Stimulated activated naive CD8-positive, alpha-beta T cell treated with anti-CD3 and anti-CD28 coated beads, Interleukin-15, amount 100 ng/mL, for 72 hours (primary cell): ENCODE data around the gene CXorf65.

Experiments used
- ATAC-seq: fragments of 150-1000 bp; cut with Tn5 transposase; 2 replicates; pipeline ENCODE4 v1.10.0; 2021; ENCODE audit warnings: mild to moderate bottlenecking, moderate library complexity
- DNase-seq, 2 donors: peaks; one replicate each; pipeline ENCODE4 v3.0.0; 2021 to 2022
- H3K27ac Mint-ChIP-seq, 2 donors: one replicate each; pipeline ENCODE4 v1.8.0; 2022; ENCODE audit warnings: mild to moderate bottlenecking in 2 of 2, mixed read lengths in 2 of 2, moderate library complexity in 2 of 2
- H3K27me3 Mint-ChIP-seq: one replicate; pipeline ENCODE4 v1.8.0; 2022; ENCODE audit warnings: mixed read lengths
- H3K4me1 Mint-ChIP-seq: one replicate; pipeline ENCODE4 v1.8.0; 2022; ENCODE audit warnings: mild to moderate bottlenecking, mixed read lengths
- H3K4me3 Mint-ChIP-seq, 2 donors: one replicate each; pipeline ENCODE4 v1.8.0; 2022; ENCODE audit warnings: mild to moderate bottlenecking in 2 of 2, mixed read lengths in 2 of 2, moderate library complexity in 1 of 2
- H3K9me3 Mint-ChIP-seq, 2 donors: one replicate each; pipeline ENCODE4 v1.8.0; 2022; ENCODE audit warnings: mixed read lengths in 2 of 2

Gene CXorf65

DNA sequence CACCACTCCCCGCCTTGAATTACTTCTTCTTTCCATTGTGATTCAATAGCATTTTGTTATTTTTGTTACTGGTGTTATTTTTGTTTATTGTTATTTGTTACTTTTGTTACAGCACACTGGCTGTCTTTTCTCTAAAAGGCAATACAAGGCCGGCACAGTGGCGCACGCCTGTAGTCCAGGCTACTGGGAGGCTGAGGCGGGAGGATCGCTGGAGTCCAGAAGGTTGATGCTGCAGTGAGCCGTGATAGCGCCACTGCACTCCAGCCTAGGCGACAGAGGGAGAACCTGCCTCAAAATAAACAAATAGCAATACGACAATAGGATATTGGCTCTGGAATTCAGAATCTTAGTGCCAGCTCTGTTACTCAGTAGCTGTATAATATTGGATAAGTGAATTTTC, 10.8 kb upstream of the CXorf65 start:
- no peak overlapping the region for H3K27ac Mint-ChIP-seq
- no peaks in the 10 kb centered on the region for H3K9me3 Mint-ChIP-seq
- H3K4me3 Mint-ChIP-seq, result peak overlapping the region; percentile 24 to 85
- peaks cover 39% of the 10 kb centered on the region for H3K4me1 Mint-ChIP-seq
- no peak for ATAC-seq
- DNase-seq, result no peak
- no peaks in the 10 kb centered on the region for H3K27me3 Mint-ChIP-seq

DNA sequence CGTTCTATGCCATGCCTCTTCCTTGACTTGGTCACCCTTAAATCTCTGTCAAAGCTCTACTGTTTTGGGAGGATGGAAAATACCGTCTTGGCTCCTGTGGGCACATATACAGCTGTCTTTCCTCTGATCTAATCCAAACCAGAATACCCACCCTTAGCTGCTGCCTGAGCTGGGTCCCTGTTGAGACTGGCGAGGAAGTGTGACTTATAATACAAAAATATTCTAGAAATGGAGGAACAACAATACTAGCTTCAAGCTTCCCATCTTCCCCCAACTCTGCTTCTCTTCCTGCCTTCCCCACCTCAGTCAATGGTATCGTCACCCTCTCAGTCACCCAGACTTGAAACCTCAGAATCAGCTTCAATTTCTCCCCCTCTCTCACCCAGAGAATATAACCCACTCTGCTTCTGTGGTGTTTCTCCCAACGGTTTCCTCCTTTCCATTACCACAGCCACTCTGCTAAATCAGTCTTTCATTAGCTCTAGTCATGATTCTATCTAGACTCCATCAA, 5.4 kb upstream of the CXorf65 start:
- H3K4me1 Mint-ChIP-seq, result peaks cover 37% of the 10 kb centered on the region
- peak overlapping the region; percentile 98 for H3K27ac Mint-ChIP-seq
- peak; percentile 52 for ATAC-seq
- peak overlapping the region; percentile 95 to 98 for H3K4me3 Mint-ChIP-seq
- H3K9me3 Mint-ChIP-seq, result no peaks in the 10 kb centered on the region
- peak in 1 of 2 donors; percentile 17 for DNase-seq
- no peaks in the 10 kb centered on the region for H3K27me3 Mint-ChIP-seq

DNA sequence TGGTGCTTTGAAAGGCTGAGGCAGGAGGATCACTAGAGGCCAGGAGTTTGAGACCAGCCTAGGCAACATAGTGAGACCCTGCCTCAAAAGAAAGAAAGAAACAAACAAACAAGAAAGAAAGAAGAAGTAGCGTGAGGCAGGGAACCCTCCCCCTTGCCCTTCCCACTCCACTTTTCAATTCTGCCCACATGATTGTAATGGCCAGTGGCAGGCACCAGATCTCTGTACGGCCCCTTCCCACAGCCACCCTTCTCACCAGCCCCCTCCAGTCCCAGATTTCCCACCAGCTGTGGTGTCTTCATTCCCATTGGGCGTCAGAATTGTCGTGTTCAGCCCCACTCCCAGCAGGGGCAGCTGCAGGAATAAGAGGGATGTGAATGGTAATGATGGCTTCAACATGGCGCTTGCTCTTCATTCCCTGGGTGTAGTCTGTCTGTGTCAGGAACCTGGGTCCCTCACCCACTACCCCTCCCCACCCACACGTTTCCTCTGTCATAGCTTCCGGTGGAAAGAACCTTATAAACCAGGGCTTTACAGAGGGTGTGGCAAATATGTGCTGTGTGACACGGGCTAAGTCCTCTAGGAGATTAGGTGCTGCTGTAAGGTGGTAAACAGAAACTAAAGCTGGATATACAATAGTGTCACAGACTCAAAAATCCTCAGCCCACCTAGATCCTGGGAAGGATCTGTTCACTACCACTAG, 4.8 kb upstream of the CXorf65 start, which contains the start of gene IL2RG:
TSS of gene IL2RG (minus strand) at position 437 of the 703 bp plus-strand sequence. CDS start at position 399, 38 bp downstream.
- peaks cover 44% of the 10 kb centered on the region for H3K4me1 Mint-ChIP-seq
- peak within 1 kb of the TSS; percentile 95 to 98 for H3K4me3 Mint-ChIP-seq
- ATAC-seq, result peak; percentile 95
- H3K27me3 Mint-ChIP-seq, result no peaks in the 10 kb centered on the region
- peak; percentile 56 to 76 for DNase-seq
- no peaks in the 10 kb centered on the region for H3K9me3 Mint-ChIP-seq
- H3K27ac Mint-ChIP-seq, result peak within 1 kb of the TSS; percentile 98

DNA sequence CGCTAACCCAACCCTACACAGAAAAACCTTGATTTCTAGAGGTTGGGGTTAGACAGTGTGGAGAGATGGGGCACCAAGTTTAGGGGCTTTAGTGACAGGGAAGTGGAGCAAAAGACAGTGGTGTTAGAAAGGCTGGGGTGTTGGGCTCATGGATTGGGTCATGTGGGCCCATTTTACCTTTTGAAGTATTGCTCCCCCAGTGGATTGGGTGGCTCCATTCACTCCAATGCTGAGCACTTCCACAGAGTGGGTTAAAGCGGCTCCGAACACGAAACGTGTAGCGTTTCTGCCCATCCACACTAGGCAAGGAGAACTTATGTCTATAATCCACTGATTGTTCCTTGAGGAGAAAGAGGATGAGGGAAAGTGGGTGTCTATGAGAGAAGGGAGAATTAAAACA, 2.5 kb upstream of the CXorf65 start:
- DNase-seq (no peak), ATAC-seq (no peak)
- no peaks in the 10 kb centered on the region for H3K9me3 Mint-ChIP-seq
- peak overlapping the region; percentile 65 to 90 for H3K27ac Mint-ChIP-seq
- H3K4me3 Mint-ChIP-seq, result peak overlapping the region; percentile 95 to 98
- H3K27me3 Mint-ChIP-seq, result no peaks in the 10 kb centered on the region
- peaks cover 63% of the 10 kb centered on the region for H3K4me1 Mint-ChIP-seq

DNA sequence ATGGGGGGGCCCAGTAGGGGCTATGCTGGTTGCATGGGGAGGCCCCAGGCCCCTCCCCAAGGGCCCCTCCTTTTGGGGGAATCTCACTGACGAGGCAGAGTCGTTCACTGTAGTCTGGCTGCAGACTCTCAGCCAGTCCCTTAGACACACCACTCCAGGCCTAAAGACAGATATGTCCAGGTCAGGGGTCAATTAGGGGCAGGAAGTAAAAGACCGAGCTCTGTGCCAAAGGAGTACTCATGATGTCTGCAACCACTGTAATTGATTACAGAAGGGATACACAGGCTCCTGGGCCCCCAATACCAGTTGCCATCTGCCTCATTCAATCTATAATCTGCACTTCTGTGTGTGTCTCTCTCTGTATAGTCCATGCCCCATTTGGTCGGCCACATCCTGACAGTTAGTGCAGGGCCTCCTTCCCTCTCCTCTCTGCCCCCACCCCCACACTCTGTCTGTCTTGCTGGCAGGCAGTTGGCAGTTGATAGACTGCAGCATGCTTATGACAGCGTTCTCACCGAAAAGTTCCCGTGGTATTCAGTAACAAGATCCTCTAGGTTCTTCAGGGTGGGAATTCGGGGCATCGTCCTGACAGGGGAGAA, 1.3 kb upstream of the CXorf65 start:
- H3K27ac Mint-ChIP-seq, result peak overlapping the region; percentile 57 to 74

DNA sequence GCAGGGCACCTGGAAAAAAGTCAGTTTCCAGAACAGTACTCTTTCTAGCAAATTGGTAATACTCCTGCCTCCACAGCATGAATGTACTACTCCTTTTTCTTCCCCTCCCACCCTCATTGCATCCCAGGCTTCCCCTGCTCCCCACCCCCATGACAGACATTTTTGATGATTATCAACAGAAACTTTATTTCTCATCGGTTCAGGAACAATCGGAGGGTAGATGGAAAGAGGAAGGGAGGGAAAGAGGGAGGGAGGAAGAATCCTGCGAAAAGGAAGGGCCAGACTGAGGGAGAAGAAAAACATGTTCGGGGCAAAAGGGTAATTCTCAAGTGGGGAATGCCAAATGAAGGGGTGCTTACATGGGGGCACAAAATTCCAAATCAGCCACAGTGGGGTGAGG, 705 bp upstream of the CXorf65 start:
- Mint-ChIP-seq H3K27ac (no peak overlapping the region), H3K9me3 (no peaks in the 10 kb centered on the region)

More for the DNA sequence above, 1.3 kb upstream of the CXorf65 start:
- no peaks in the 10 kb centered on the region for H3K27me3 Mint-ChIP-seq
- no peaks in the 10 kb centered on the region for H3K9me3 Mint-ChIP-seq
- ATAC-seq (no peak), DNase-seq (no peak)
- peaks cover 67% of the 10 kb centered on the region for H3K4me1 Mint-ChIP-seq
- H3K4me3 Mint-ChIP-seq, result peak overlapping the region; percentile 95 to 98

DNA sequence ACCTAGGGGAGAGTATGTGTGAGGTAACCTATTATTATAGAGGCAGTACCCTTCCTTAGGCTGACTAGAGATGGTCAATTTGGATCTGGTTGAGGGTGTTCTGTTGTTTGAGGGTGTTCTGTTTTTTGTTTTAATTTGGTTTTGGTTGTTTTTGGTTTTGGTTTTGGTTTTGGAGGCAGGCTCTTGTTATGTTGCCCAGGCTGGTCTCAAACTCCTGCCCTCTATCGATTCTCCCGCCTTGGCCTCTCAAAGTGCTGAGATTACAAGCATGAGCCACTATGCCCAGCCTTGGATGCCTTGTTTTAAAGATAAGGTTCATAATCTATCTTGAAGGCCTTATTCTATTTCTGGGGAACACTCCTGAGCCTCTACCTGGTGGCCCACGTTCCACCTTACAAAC, 912 bp downstream of the CXorf65 start:
- no peaks in the 10 kb centered on the region for H3K27me3 Mint-ChIP-seq
- peak overlapping the region in 1 of 2 donors; percentile 52 for H3K27ac Mint-ChIP-seq
- DNase-seq (no peak), ATAC-seq (no peak)
- peak overlapping the region; percentile 95 to 98 for H3K4me3 Mint-ChIP-seq
- peaks cover 78% of the 10 kb centered on the region for H3K4me1 Mint-ChIP-seq
- H3K9me3 Mint-ChIP-seq, result no peaks in the 10 kb centered on the region

More for the DNA sequence above, 705 bp upstream of the CXorf65 start:
- Mint-ChIP-seq H3K27me3 (no peaks in the 10 kb centered on the region), H3K4me3 (peak overlapping the region; percentile 95 to 98), H3K4me1 (peaks cover 67% of the 10 kb centered on the region)
- no peak for DNase-seq
- no peak for ATAC-seq

DNA sequence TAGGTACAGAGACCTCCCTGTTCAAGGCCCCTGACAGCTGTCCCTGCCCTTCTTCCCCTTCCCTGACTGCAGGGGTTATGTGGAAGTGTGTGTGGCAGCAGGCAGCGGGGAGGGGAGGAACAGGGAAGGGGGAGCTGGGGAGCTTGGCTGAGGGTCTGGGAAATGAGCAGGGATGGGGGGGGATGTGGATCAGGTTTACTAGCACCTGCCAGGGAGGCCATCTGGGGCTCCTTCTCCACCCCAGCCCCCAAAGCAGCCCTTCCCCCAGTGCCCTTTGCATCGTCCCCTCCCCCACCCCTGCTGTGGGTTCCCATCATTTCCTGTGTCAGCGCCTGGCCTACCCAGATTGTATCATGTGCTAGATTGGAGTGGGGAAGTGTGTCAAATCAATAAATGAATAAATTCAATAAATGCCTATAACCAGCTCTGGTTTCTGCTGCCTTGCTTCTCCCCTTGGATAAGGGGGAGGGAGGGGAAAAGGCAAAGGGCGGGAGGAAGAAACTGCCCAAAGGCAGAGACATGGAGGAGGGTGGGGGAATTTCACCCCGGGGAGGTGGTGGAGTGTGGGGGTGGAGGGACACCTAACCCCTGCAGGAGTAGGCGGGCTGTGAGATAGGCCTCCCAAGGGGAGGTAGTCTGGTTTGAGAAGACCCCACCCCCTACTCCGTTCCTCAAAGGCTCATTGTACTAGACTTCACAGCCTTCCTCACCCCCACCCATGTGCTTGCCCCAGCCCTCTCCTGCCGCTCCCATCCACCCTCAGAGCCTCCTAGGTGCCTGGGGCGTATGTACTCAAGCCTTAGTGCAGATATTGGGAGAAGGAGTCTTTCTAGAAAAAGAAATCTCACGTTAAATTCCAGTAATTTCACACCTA, 3.2 kb downstream of the CXorf65 start:
- ATAC-seq (peak; percentile 64), DNase-seq (peak in 1 of 2 donors; percentile 49)
- H3K27ac Mint-ChIP-seq, result peak overlapping the region; percentile 92 to 96
- H3K4me1 Mint-ChIP-seq, result peaks cover 95% of the 10 kb centered on the region
- H3K9me3 Mint-ChIP-seq, result no peaks in the 10 kb centered on the region
- H3K4me3 Mint-ChIP-seq, result peak overlapping the region; percentile 83 to 92
- no peaks in the 10 kb centered on the region for H3K27me3 Mint-ChIP-seq

DNA sequence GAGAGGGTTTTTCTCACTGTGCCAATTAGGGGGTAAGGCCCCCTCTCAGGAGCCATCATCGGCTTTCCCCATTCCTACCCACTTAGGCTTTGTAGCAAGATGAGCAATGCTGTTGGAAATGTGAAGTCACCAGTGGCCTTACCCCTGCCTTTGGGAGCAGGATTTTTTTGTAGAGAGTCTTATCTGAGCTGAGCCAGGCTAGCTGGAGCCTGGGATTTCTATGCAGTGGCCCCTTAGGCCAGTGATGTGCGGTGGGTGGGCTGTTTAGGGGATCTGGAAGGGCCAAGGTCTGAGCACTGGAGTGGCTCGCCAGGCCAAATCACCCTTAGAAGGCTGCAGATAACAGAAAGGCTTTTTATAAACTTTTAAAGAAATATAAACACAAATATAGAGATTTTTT, 4.2 kb downstream of the CXorf65 start:
- H3K27ac Mint-ChIP-seq, result peak overlapping the region in 1 of 2 donors; percentile 27
- no peaks in the 10 kb centered on the region for H3K9me3 Mint-ChIP-seq
- ATAC-seq (no peak), DNase-seq (no peak)
- no peaks in the 10 kb centered on the region for H3K27me3 Mint-ChIP-seq
- H3K4me1 Mint-ChIP-seq, result peaks cover 91% of the 10 kb centered on the region
- H3K4me3 Mint-ChIP-seq, result no peak overlapping the region

DNA sequence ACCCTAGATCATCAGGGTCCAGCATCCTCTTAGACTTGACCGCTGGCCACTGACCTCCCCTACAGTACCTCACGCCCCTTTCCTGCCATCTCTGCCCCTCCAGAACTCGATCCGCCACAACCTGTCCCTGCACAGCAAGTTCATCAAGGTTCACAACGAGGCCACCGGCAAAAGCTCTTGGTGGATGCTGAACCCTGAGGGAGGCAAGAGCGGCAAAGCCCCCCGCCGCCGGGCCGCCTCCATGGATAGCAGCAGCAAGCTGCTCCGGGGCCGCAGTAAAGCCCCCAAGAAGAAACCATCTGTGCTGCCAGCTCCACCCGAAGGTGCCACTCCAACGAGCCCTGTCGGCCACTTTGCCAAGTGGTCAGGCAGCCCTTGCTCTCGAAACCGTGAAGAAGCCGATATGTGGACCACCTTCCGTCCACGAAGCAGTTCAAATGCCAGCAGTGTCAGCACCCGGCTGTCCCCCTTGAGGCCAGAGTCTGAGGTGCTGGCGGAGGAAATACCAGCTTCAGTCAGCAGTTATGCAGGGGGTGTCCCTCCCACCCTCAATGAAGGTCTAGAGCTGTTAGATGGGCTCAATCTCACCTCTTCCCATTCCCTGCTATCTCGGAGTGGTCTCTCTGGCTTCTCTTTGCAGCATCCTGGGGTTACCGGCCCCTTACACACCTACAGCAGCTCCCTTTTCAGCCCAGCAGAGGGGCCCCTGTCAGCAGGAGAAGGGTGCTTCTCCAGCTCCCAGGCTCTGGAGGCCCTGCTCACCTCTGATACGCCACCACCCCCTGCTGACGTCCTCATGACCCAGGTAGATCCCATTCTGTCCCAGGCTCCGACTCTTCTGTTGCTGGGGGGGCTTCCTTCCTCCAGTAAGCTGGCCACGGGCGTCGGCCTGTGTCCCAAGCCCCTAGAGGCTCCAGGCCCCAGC, 5.7 kb downstream of the CXorf65 start:
- Mint-ChIP-seq H3K9me3 (no peaks in the 10 kb centered on the region), H3K4me1 (peaks cover 82% of the 10 kb centered on the region), H3K27ac (peak overlapping the region; percentile 12 to 13), H3K4me3 (peak overlapping the region in 1 of 2 donors; percentile 26), H3K27me3 (no peaks in the 10 kb centered on the region)
- ATAC-seq, result peak; percentile 29
- no peak for DNase-seq

DNA sequence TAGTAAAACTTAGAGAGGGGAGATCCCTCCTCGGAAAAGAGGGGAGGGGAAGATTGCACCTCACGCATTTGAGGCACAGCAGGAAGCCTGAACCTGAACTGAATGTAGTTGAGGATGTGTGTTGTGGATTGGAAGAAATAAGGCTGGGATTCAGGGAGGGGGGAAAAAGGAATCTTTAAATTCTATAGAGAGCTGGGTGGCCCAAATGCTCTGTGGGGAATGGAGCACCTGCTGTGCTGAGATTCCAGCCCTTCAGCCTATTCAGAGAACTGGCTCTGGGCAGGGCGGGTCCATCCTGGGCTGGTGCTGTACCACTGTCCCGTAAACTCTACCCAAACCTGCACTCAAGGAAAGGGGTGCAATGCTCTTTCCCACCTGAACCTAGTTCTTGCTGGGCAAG, 6.8 kb downstream of the CXorf65 start:
- Mint-ChIP-seq H3K4me1 (peaks cover 82% of the 10 kb centered on the region), H3K27me3 (no peaks in the 10 kb centered on the region), H3K9me3 (no peaks in the 10 kb centered on the region), H3K27ac (peak overlapping the region in 1 of 2 donors; percentile 42), H3K4me3 (no peak overlapping the region)
- ATAC-seq, result no peak
- DNase-seq, result no peak

DNA sequence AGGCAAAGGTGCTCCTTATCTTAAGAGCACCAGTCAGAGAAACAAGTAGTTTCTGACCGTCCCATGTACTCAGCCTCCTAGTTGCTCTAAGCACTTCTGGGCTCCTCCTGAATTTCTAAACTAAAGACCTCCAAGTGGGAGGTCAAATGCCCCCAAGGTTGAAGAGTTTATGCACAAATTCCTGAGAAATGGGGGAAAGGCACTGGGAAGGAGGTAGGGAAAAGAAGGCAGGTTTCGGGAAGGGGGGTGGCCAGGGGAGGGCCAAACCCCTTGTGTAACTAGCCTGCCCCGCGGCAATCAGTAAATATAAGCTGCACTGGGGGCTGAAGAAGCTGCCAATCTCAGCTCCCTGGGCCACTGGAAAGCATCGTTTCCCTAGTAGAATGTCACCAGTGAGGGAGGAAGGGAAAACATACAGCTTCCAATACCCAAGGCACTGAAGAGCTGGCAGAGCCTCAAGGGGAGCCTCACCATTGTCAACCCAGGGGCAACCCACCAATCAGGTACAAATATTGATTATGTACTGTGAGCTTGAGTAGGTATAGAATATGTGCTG, 7.5 kb downstream of the CXorf65 start:
- H3K27ac Mint-ChIP-seq, result no peak overlapping the region
- H3K9me3 Mint-ChIP-seq, result no peaks in the 10 kb centered on the region
- H3K4me3 Mint-ChIP-seq, result no peak overlapping the region
- DNase-seq, result no peak
- no peaks in the 10 kb centered on the region for H3K27me3 Mint-ChIP-seq
- ATAC-seq, result no peak
- peaks cover 77% of the 10 kb centered on the region for H3K4me1 Mint-ChIP-seq

DNA sequence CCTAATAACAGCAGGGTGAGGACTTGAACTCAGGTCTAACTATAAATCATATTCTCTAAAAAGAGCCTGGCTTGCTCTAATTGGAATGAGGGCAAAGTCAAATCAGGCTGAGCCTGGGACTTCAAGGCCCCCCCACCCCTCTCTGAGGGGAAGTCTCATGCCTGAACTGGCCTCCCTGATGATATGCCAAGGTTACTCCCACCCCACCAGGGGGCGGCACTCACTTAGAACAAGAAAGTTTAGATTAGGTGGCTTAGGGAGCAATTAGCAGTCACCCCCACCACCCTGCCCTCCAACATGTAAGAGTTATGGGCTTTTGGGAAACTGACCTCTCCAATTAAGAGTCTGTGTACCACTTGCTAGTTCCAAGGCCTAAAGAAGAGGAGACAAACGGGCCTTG, 8.2 kb downstream of the CXorf65 start:
- ATAC-seq (peak; percentile 45), DNase-seq (peak; percentile 52 to 67)
- Mint-ChIP-seq H3K9me3 (no peaks in the 10 kb centered on the region), H3K27ac (peak overlapping the region in 1 of 2 donors; percentile 59), H3K4me3 (peak overlapping the region in 1 of 2 donors; percentile 41), H3K4me1 (peaks cover 69% of the 10 kb centered on the region), H3K27me3 (no peaks in the 10 kb centered on the region)

DNA sequence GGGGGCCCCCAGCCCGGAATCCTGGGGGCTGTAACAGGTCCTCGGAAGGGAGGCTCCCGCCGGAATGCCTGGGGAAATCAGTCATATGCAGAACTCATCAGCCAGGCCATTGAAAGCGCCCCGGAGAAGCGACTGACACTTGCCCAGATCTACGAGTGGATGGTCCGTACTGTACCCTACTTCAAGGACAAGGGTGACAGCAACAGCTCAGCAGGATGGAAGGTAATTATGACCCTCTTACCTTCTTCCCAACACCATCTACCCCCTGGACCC, 9.8 kb downstream of the CXorf65 start:
- DNase-seq, result no peak
- Mint-ChIP-seq H3K27me3 (no peaks in the 10 kb centered on the region), H3K4me1 (peaks cover 53% of the 10 kb centered on the region), H3K27ac (peak overlapping the region in 1 of 2 donors; percentile 71), H3K4me3 (peak overlapping the region; percentile 92 to 97), H3K9me3 (no peaks in the 10 kb centered on the region)
- ATAC-seq, result no peak
